HG02970 (cell line): ENCODE results near the gene FAM171A1.

Experiments
- ATAC-seq: cut with Tn5 transposase; IDR thresholded peaks from one replicate; pipeline ENCODE4 v1.9.1; 2021; ENCODE audit warnings: mild to moderate bottlenecking, moderate library complexity, moderate number of reproducible peaks; ENCODE audit not compliant: unreplicated experiment, low FRiP score

The FAM171A1 gene

GRCh38 chr10:15254808-15255648 lies 116.1 kb downstream of the FAM171A1 start:
- peak; percentile 54 for ATAC-seq

- ATAC-seq: peak; percentile 32
These were observed 116.9 kb downstream of the FAM171A1 start for GRCh38 chr10:15253951-15254807.

GRCh38 chr10:15252396-15252795 lies 118.7 kb downstream of the FAM171A1 start:
- ATAC-seq: no peak

- no peak for ATAC-seq
These were observed 119.2 kb downstream of the FAM171A1 start for GRCh38 chr10:15251791-15252380.

- no peak for ATAC-seq
These were observed 125.6 kb downstream of the FAM171A1 start for GRCh38 chr10:15245530-15245929.

- ATAC-seq: no peak
These were observed 126.4 kb downstream of the FAM171A1 start for GRCh38 chr10:15244635-15245197.

- no peak for ATAC-seq
These were observed 128.7 kb downstream of the FAM171A1 start for GRCh38 chr10:15242261-15242840.

- no peak for ATAC-seq
These were observed 129.8 kb downstream of the FAM171A1 start for GRCh38 chr10:15241306-15241705.

- no peak for ATAC-seq
These were observed 132.3 kb downstream of the FAM171A1 start for GRCh38 chr10:15238555-15239335.

GRCh38 chr10:15237351-15237750 lies 133.7 kb downstream of the FAM171A1 start:
- no peak for ATAC-seq

GRCh38 chr10:15236340-15236739 lies 134.7 kb downstream of the FAM171A1 start:
- no peak for ATAC-seq

GRCh38 chr10:15232279-15232678 lies 138.8 kb downstream of the FAM171A1 start:
- ATAC-seq: no peak

- ATAC-seq: no peak
These were observed 139.7 kb downstream of the FAM171A1 start for GRCh38 chr10:15231426-15231825.

- ATAC-seq: no peak
These were observed 140.8 kb downstream of the FAM171A1 start for GRCh38 chr10:15230257-15230656.

GRCh38 chr10:15229268-15229667 lies 141.8 kb downstream of the FAM171A1 start:
- no peak for ATAC-seq

- no peak for ATAC-seq
These were observed 142.7 kb downstream of the FAM171A1 start for GRCh38 chr10:15228426-15228825.

GRCh38 chr10:15227611-15228372 lies 143.3 kb downstream of the FAM171A1 start:
- no peak for ATAC-seq

GRCh38 chr10:15225511-15225910 lies 145.6 kb downstream of the FAM171A1 start:
- no peak for ATAC-seq

GRCh38 chr10:15224948-15225347 lies 146.1 kb downstream of the FAM171A1 start:
- no peak for ATAC-seq
